Measurements from ENCODE around the gene NCL. TPM values are rescaled to one million over a fixed set of nuclear protein-coding genes. Genes with fewer than 3 reads are reported as not detected.

The NCL gene
- total and polyA plus RNA-seq, 4 donors = 83.1 to 139 (median 107) TPM

DNA sequence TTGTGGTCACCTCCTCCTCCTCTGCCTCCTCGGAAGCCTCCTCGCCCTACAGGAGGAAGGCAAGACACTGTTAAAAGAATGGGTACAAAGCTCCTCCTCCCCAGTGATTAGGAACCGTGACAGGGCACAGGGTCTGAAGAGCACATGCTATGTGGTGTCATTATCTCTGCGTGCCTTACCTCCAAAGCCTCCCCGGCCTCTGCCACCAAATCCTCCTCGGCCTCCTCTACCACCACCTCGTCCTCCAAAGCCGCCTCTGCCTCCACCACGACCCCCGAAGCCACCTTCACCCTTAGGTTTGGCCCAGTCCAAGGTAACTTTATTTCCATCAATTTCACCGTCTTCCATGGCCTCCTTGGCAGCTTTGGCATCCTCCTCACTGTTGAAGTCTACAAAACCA is 9.1 kb downstream of the NCL start:
- Histone ChIP-seq H3K4me3 (ENCODE audit: low read depth in 1 of 3, low read length in 3 of 3) (no peak overlapping the region), H3K27ac (ENCODE audit: low read depth in 1 of 2, low read length in 2 of 2) (no peak overlapping the region), H3K27me3 (ENCODE audit: control insufficient read depth in 4 of 4, insufficient read depth in 4 of 4, low read length in 3 of 4) (no peaks in the 10 kb centered on the region), H3K9me3 (ENCODE audit: control insufficient read depth in 4 of 4, low read length in 3 of 4) (no peaks in the 10 kb centered on the region), H3K36me3 (ENCODE audit: control insufficient read depth in 4 of 4, insufficient read depth in 3 of 4, low read depth in 1 of 4, low read length in 3 of 4) (peaks cover 24 to 74% (median 65%) of the 10 kb centered on the region in 4 donors), H3K4me1 (ENCODE audit: control insufficient read depth in 4 of 4, insufficient read depth in 4 of 4, low read length in 3 of 4) (peaks cover 0 to 4% (median 0%) of the 10 kb centered on the region in 4 donors), H3K9ac (ENCODE audit: low read depth in 1 of 2, low read length in 2 of 2) (no peak overlapping the region)
- TF ChIP-seq HNF4G (IDR thresholded peaks at IDR 0.05) = no peak
- TF ChIP-seq RXRA (IDR thresholded peaks at IDR 0.05) = no peak
- TF ChIP-seq, protein P1, sequence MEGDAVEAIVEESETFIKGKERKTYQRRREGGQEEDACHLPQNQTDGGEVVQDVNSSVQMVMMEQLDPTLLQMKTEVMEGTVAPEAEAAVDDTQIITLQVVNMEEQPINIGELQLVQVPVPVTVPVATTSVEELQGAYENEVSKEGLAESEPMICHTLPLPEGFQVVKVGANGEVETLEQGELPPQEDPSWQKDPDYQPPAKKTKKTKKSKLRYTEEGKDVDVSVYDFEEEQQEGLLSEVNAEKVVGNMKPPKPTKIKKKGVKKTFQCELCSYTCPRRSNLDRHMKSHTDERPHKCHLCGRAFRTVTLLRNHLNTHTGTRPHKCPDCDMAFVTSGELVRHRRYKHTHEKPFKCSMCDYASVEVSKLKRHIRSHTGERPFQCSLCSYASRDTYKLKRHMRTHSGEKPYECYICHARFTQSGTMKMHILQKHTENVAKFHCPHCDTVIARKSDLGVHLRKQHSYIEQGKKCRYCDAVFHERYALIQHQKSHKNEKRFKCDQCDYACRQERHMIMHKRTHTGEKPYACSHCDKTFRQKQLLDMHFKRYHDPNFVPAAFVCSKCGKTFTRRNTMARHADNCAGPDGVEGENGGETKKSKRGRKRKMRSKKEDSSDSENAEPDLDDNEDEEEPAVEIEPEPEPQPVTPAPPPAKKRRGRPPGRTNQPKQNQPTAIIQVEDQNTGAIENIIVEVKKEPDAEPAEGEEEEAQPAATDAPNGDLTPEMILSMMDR (IDR thresholded peaks at IDR 0.05; ENCODE audit: low read depth, low read length, missing input control) = no peak
- no peak for TF ChIP-seq JUND (IDR thresholded peaks at IDR 0.05)
- TF ChIP-seq FOXA2 (IDR thresholded peaks at IDR 0.05) = no peak
- TF ChIP-seq, protein P2, sequence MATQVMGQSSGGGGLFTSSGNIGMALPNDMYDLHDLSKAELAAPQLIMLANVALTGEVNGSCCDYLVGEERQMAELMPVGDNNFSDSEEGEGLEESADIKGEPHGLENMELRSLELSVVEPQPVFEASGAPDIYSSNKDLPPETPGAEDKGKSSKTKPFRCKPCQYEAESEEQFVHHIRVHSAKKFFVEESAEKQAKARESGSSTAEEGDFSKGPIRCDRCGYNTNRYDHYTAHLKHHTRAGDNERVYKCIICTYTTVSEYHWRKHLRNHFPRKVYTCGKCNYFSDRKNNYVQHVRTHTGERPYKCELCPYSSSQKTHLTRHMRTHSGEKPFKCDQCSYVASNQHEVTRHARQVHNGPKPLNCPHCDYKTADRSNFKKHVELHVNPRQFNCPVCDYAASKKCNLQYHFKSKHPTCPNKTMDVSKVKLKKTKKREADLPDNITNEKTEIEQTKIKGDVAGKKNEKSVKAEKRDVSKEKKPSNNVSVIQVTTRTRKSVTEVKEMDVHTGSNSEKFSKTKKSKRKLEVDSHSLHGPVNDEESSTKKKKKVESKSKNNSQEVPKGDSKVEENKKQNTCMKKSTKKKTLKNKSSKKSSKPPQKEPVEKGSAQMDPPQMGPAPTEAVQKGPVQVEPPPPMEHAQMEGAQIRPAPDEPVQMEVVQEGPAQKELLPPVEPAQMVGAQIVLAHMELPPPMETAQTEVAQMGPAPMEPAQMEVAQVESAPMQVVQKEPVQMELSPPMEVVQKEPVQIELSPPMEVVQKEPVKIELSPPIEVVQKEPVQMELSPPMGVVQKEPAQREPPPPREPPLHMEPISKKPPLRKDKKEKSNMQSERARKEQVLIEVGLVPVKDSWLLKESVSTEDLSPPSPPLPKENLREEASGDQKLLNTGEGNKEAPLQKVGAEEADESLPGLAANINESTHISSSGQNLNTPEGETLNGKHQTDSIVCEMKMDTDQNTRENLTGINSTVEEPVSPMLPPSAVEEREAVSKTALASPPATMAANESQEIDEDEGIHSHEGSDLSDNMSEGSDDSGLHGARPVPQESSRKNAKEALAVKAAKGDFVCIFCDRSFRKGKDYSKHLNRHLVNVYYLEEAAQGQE (IDR thresholded peaks at IDR 0.05) = no peak
- TF ChIP-seq NR2F2 (IDR thresholded peaks at IDR 0.05) = no peak
- TF ChIP-seq RAD21 (IDR thresholded peaks at IDR 0.05) = no peak
- no peak for TF ChIP-seq HNF4A (conservative IDR thresholded peaks at IDR 0.05)
- no peak for TF ChIP-seq YY1 (IDR thresholded peaks at IDR 0.05)
- no peak for TF ChIP-seq TAF1 (conservative IDR thresholded peaks at IDR 0.05)
- TF ChIP-seq, protein P3, sequence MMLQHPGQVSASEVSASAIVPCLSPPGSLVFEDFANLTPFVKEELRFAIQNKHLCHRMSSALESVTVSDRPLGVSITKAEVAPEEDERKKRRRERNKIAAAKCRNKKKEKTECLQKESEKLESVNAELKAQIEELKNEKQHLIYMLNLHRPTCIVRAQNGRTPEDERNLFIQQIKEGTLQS (IDR thresholded peaks at IDR 0.05) = no peak
- DNase-seq (ENCODE audit: low spot score) = no peak
- WGBS = 91% methylated on average over 11 of the region's 11 CpGs

DNA sequence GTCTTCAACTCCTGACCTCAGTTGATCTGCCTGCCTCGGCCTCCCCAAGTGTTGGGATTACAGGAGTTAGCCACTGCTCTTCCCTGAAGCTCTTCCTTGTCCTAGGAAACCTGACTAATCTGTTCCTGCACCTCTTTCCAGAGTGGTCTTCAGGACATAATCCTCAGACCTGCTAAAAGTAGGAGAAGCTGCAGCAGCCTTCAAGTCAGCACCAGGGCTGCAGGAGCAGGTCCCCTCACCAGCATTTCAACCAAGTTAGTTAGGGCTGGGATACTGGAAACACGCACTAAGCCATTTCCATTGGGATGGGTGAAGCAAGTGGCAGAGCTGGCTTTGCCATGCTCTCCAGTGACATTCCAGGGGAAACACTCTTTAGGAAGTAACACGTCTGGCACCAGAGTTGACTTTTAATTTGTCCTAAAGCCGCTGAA is 9.9 kb downstream of the NCL start:
- 90% methylated on average over 4 of the region's 4 CpGs for WGBS
- H3K36me3 ChIP-seq (ENCODE audit: control insufficient read depth in 4 of 4, insufficient read depth in 3 of 4, low read depth in 1 of 4, low read length in 3 of 4) = peaks cover 21 to 66% (median 59%) of the 10 kb centered on the region in 4 donors
- no peak for DNase-seq (ENCODE audit: low spot score)

More for the DNA sequence above, 9.9 kb downstream of the NCL start:
- no peaks in the 10 kb centered on the region for H3K9me3 ChIP-seq (ENCODE audit: control insufficient read depth in 4 of 4, low read length in 3 of 4)
- H3K27me3 ChIP-seq (ENCODE audit: control insufficient read depth in 4 of 4, insufficient read depth in 4 of 4, low read length in 3 of 4) = no peaks in the 10 kb centered on the region
- TF ChIP-seq, protein P2 (IDR thresholded peaks at IDR 0.05) = no peak
- TF ChIP-seq GABPA (IDR thresholded peaks at IDR 0.05 in 1 of 2, conservative IDR thresholded peaks at IDR 0.05 in 1 of 2) (no peak), FOXA2 (IDR thresholded peaks at IDR 0.05) (no peak), YY1 (IDR thresholded peaks at IDR 0.05) (no peak)
- H3K4me1 ChIP-seq (ENCODE audit: control insufficient read depth in 4 of 4, insufficient read depth in 4 of 4, low read length in 3 of 4) = no peaks in the 10 kb centered on the region
- no peak overlapping the region for H3K27ac ChIP-seq (ENCODE audit: low read depth in 1 of 2, low read length in 2 of 2)
- H3K4me3 ChIP-seq (ENCODE audit: low read depth in 1 of 3, low read length in 3 of 3) = no peak overlapping the region
- H3K9ac ChIP-seq (ENCODE audit: low read depth in 1 of 2, low read length in 2 of 2) = no peak overlapping the region

Measured in liver (tissue), 9 donors.